Large intestine (tissue), 12 donors: ENCODE results near the gene TEX28. TPM values are rescaled to one million over a fixed set of nuclear protein-coding genes. Genes with fewer than 3 reads are reported as not detected.
"Not testable (repeated sequence)": the region's sequence is repeated elsewhere in the genome, so short reads cannot be mapped to it uniquely, and the experiment has no call there.

Experiments used
- DNase-seq, 2 donors: peaks; one replicate each; pipeline versions ENCODE4 v3.0.0 to v3.0.0-alpha.2; 2013
- H3K27ac ChIP-seq: one replicate; pipeline ENCODE4 v1.5.1; 2013; ENCODE audit warnings: low read length
- H3K27me3 ChIP-seq: 2 replicates; pipeline ENCODE4 v1.6.1; 2013; ENCODE audit warnings: low read length; ENCODE audit not compliant: control insufficient read depth, insufficient read depth
- H3K36me3 ChIP-seq: 2 replicates; pipeline ENCODE4 v1.6.1; 2013; ENCODE audit warnings: low read length; ENCODE audit not compliant: control insufficient read depth, insufficient read depth
- H3K4me1 ChIP-seq: one replicate; pipeline ENCODE4 v1.6.1; 2013; ENCODE audit warnings: low read length; ENCODE audit not compliant: control insufficient read depth, insufficient read depth
- H3K4me3 ChIP-seq: one replicate; pipeline ENCODE4 v1.5.1; 2013; ENCODE audit warnings: low read length
- H3K9me3 ChIP-seq: one replicate; pipeline ENCODE4 v1.6.1; 2013; ENCODE audit warnings: mild to moderate bottlenecking, low read depth, low read length, moderate library complexity; ENCODE audit not compliant: control insufficient read depth
- WGBS: methylation state at CpG from one replicate; pipeline ENCODE4 v1.1.5; 2013; ENCODE audit warnings: low lambda C conversion rate; ENCODE audit not compliant: insufficient coverage; 5-methylcytosine and 5-hydroxymethylcytosine counted together
- long read RNA-seq, 11 donors: transcript quantifications; one replicate each; lab custom pipeline, GENCODE V29; 2026
- polyA plus RNA-seq: library from polyadenylated mRNA; unstranded; fragments of 120-200 nt; gene quantifications from one replicate; pipeline ENCODE4 v1.2.1, GENCODE V29; 2013

TEX28 gene, protein sequence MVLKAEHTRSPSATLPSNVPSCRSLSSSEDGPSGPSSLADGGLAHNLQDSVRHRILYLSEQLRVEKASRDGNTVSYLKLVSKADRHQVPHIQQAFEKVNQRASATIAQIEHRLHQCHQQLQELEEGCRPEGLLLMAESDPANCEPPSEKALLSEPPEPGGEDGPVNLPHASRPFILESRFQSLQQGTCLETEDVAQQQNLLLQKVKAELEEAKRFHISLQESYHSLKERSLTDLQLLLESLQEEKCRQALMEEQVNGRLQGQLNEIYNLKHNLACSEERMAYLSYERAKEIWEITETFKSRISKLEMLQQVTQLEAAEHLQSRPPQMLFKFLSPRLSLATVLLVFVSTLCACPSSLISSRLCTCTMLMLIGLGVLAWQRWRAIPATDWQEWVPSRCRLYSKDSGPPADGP
- polyA plus RNA-seq = not detected
- long read RNA-seq, donor 1 = 0 reads
- long read RNA-seq, donor 2 = 0 reads
- long read RNA-seq, donor 3 = 0 reads
- long read RNA-seq, donor 4 = 0 reads
- long read RNA-seq, donor 5 = 0 reads
- long read RNA-seq, donor 6 = 0 reads
- long read RNA-seq, donor 7 = 0 reads
- long read RNA-seq, donor 8 = 0 reads
- long read RNA-seq, donor 9 = 0 reads
- long read RNA-seq, donor 10 = 0 reads
- long read RNA-seq, donor 11 = 0 reads

DNA sequence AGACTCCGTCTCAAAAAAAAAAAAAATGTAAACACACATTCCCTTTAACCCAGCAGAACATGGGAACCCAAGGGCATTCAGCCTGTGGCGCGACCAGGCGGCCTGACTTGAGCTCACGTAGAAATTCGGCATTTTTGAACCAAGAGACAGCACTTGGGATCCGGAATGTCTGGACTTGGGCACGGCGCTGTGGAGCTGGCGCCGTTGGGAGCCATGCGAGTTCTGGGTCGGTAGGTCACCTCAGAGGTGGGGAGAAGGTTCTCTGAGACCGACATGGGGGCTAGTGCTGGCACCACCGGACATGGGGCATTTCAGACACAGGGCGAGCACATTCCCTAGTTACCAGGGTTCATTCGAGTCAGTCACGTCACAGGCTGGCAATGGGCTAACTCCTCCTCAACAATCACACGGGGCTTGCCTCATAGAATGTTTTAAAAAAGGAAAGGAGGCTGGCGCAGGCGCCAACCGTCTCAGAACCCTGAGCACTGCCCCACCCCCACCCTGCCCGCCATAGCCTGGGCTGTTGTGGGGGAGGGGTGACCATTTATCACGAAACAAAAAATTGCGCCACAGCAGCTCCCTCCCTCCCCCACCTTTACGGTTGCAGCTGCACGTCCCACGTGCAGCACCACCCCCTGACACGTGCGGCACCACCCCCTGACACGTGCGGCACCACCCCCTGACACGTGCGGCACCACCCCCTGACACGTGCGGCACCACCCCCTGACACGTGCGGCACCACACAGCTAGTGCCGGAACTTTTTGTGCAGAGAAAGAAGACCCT lies at the start of gene TEX28:
Gene TEX28, minus strand, starts transcription at position 334 of the 784 bp plus-strand sequence. CDS start 3,007 bp downstream, outside the sequence.
- Histone ChIP-seq H3K4me1 (no peaks in the 10 kb centered on the region), H3K27ac (no peak within 1 kb of the TSS), H3K4me3 (no peak within 1 kb of the TSS), H3K36me3 (no peaks in the 10 kb centered on the region), H3K9me3 (no peaks in the 10 kb centered on the region), H3K27me3 (no peaks in the 10 kb centered on the region)
- no CpG with 5 or more reads among the region's 39 CpGs for WGBS
- DNase-seq = no peak

DNA sequence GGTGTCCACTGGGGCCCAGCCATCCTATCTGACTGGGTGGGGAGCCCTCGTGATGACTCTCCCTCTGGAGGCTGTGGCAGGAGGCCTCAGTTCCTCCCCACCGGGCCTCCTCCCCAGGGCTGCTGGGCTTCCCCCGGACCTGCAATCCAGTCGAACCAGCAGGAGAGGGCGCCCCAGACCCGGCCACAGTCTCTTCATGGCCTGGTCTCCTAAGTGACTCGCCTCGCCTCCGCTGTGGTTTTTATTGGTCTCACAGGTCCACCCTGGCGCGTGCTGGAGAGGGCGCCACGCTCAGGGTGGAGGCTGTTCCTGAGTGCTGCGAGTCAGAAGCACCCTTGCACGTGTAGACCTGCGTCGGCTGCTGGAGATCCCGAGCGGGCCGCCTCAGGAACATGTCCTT lies 48.7 kb upstream of the TEX28 start:
- H3K36me3 ChIP-seq, H3K27ac ChIP-seq, DNase-seq, H3K9me3 ChIP-seq, H3K27me3 ChIP-seq, H3K4me1 ChIP-seq, H3K4me3 ChIP-seq: not testable (repeated sequence)
- WGBS = no CpG with 5 or more reads among the region's 20 CpGs

GRCh38 chrX:154343063-154343462 lies 48.1 kb upstream of the TEX28 start:
- H3K4me1 ChIP-seq = not testable (repeated sequence)

GRCh38 chrX:154341399-154342298 lies 46.7 kb upstream of the TEX28 start:
- H3K27ac ChIP-seq, H3K36me3 ChIP-seq, DNase-seq, H3K9me3 ChIP-seq, H3K4me3 ChIP-seq, H3K4me1 ChIP-seq, H3K27me3 ChIP-seq: not testable (repeated sequence)
- WGBS = no CpG with 5 or more reads among the region's 115 CpGs

More at GRCh38 chrX:154343063-154343462, 48.1 kb upstream of the TEX28 start:
- not testable (repeated sequence) for H3K27ac ChIP-seq, H3K4me3 ChIP-seq, H3K9me3 ChIP-seq, DNase-seq, H3K27me3 ChIP-seq, H3K36me3 ChIP-seq
- no CpG with 5 or more reads among the region's 16 CpGs for WGBS

DNA sequence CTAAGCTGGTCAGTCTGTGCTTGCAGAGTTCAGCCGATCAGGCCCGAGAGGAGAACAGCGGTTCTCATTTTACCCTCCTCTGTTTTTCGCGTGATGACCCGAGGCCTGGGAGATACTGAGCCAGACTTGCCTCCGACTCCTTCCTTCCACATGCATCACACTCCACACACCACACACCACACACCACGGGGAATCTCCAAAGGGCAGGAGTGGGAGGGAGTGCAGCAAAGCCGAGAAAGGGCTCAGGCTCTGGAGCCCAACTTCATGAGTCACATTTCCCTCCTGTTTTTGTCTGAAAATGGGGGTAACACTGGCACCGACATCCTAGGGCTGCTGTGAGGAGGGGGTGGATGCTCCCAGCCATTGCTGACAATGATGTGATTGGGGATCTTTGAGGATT lies 39.6 kb upstream of the TEX28 start:
- H3K4me3 ChIP-seq = no peak overlapping the region
- no peaks in the 10 kb centered on the region for H3K36me3 ChIP-seq
- DNase-seq = no peak
- no CpG with 5 or more reads among the region's 10 CpGs for WGBS
- H3K9me3 ChIP-seq = no peaks in the 10 kb centered on the region
- no peaks in the 10 kb centered on the region for H3K4me1 ChIP-seq
- no peak overlapping the region for H3K27ac ChIP-seq
- H3K27me3 ChIP-seq = no peaks in the 10 kb centered on the region

DNA sequence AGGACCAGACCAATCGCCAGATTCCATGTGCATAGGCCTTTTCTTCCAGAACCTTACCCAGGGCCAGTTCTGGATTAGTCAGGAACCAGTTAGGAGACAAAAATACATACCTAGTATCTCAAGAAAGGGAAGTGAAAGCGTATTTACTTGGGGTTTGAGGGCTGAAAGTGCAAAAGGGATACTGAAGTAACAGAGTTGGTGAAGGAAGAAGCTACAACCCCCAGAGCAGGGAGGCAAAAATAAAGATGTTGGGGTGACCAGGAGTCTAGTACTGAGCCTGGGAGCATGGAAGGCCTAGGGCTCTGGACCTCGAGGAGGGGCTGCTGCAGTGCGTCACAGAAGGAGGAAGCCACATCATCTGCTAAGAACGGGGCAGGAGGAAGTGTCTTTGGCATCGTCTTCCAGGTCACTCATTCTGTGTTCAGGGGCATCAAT lies 38.9 kb upstream of the TEX28 start:
- H3K27ac ChIP-seq = no peak overlapping the region
- no CpG with 5 or more reads among the region's 6 CpGs for WGBS

DNA sequence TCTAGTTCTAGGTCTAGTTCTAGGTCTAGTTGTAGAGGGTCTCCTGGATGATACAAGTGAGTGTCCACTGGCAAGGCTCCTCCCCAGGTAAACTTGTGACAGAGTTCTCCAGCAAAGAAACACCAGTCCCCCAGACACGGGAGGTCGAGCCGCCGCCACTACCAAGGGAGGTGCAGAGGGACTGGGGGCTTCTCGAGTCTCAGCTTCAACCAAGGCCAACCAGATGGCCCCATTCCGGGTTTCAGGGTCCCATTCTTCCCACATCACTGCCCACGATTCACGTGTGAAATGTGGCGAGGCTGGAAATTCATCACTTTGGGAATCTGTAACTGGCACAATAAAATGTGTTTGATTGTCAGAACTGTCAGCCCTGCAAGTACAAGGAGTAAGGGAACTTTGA lies 38.2 kb upstream of the TEX28 start:
- H3K27me3 ChIP-seq = no peaks in the 10 kb centered on the region
- no peaks in the 10 kb centered on the region for H3K4me1 ChIP-seq
- DNase-seq = no peak
- WGBS = no CpG with 5 or more reads among the region's 9 CpGs
- no peaks in the 10 kb centered on the region for H3K36me3 ChIP-seq
- H3K9me3 ChIP-seq = no peaks in the 10 kb centered on the region
- no peak overlapping the region for H3K4me3 ChIP-seq
- H3K27ac ChIP-seq = no peak overlapping the region

More for the DNA sequence above, 38.9 kb upstream of the TEX28 start:
- Histone ChIP-seq H3K9me3 (no peaks in the 10 kb centered on the region), H3K4me1 (no peaks in the 10 kb centered on the region), H3K4me3 (no peak overlapping the region), H3K27me3 (no peaks in the 10 kb centered on the region), H3K36me3 (no peaks in the 10 kb centered on the region)
- DNase-seq = no peak

DNA sequence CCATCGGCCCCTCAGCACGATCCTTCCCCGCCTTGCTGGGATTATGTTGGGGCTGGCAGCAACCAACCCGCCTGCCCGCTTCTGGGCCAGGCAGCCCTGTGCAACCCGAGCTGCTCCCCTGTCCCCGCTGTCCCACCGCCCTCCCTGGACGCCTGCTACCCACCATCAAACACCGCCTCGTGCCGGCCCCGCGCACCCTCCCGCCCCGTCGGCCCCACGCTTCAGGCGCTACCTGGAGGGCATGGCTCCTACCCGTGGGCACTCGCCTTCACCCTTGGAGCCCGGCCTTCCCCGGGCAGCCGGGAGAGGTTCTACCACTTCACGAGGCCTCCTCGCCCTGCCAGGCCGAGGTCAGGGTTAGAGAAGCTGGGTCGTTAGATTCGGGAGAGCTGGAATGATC lies 37.6 kb upstream of the TEX28 start:
- no peaks in the 10 kb centered on the region for H3K4me1 ChIP-seq
- no CpG with 5 or more reads among the region's 29 CpGs for WGBS
- no peak for DNase-seq

DNA sequence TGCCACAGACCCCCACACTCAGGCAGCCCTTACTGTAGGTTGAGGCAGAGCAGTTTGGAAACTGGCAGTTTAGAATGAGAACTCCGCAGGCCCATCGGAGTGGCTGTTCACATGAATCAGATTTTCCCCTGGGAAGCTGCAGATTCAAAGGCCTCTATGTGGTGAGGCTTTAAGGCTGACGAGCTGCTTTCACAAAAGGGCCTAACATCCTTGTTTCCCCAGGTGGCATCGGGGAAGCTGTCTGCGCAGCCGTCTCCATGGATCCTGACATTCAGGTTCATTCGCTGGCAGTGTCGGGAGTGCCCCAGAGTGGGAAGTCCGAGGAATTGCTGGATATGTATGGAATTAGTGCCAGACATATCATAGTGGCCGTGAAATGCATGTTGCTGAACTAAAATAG lies 34.4 kb upstream of the TEX28 start:
- H3K27me3 ChIP-seq = peaks cover 4% of the 10 kb centered on the region
- no CpG with 5 or more reads among the region's 10 CpGs for WGBS
- H3K4me3 ChIP-seq = no peak overlapping the region
- H3K4me1 ChIP-seq = no peaks in the 10 kb centered on the region
- no peaks in the 10 kb centered on the region for H3K9me3 ChIP-seq
- no peaks in the 10 kb centered on the region for H3K36me3 ChIP-seq
- no peak for DNase-seq
- no peak overlapping the region for H3K27ac ChIP-seq

More for the DNA sequence above, 37.6 kb upstream of the TEX28 start:
- Histone ChIP-seq H3K27me3 (no peaks in the 10 kb centered on the region), H3K9me3 (no peaks in the 10 kb centered on the region), H3K4me3 (no peak overlapping the region), H3K36me3 (no peaks in the 10 kb centered on the region), H3K27ac (no peak overlapping the region)
